HepG2 (cell line): ENCODE results near the gene TSEN54. TPM values are rescaled to one million over a fixed set of nuclear protein-coding genes. Genes with fewer than 3 reads are reported as not detected.

Experiments
- BRD4 ChIP-seq: sonication (generic); formaldehyde crosslinking; IDR thresholded peaks from 2 replicates; pipeline ENCODE4 v1.4.0; 2020; ENCODE audit warnings: missing genetic modification reagents
- CEBPG ChIP-seq: IDR thresholded peaks from 2 replicates; pipeline ENCODE4 v1.6.1; 2016
- CENPX ChIP-seq: sonication (generic); formaldehyde crosslinking; IDR thresholded peaks from 2 replicates; pipeline ENCODE4 v1.9.0; 2021; ENCODE audit warnings: mild to moderate bottlenecking, missing genetic modification reagents, moderate library complexity
- CREB3 ChIP-seq: sonication (generic); formaldehyde crosslinking; IDR thresholded peaks from 2 replicates; pipeline ENCODE4 v1.5.0; 2020; ENCODE audit warnings: missing genetic modification reagents
- CREM ChIP-seq, 2 experiments: sonication (generic) in 1 of 2; formaldehyde crosslinking in 1 of 2; IDR thresholded peaks; 2 replicates each; pipeline versions ENCODE4 v1.4.0 to v1.6.1; 2016 to 2020; ENCODE audit warnings: antibody characterized with exemption in 1 of 2, mild to moderate bottlenecking in 1 of 2, missing genetic modification reagents in 1 of 2
- ELF3 ChIP-seq: IDR thresholded peaks from 2 replicates; pipeline ENCODE4 v1.6.1; 2016; ENCODE audit warnings: missing genetic modification reagents, missing compliant biosample characterization
- FOXM1 ChIP-seq: sonication (generic); formaldehyde crosslinking; IDR thresholded peaks from 2 replicates; pipeline ENCODE4 v1.5.0; 2020; ENCODE audit warnings: missing genetic modification reagents
- HDAC2 ChIP-seq: sonication (generic); formaldehyde crosslinking; IDR thresholded peaks from 2 replicates; pipeline ENCODE4 v1.4.0; 2020; ENCODE audit warnings: missing genetic modification reagents
- KAT2B ChIP-seq: fragments of 150-350 bp; IDR thresholded peaks from 2 replicates; pipeline ENCODE4 v1.6.1; 2014; ENCODE audit warnings: low read depth, low read length, borderline replicate concordance
- KLF9 ChIP-seq: IDR thresholded peaks from 2 replicates; pipeline ENCODE4 v1.6.1; 2016; ENCODE audit warnings: low read depth
- NFATC3 ChIP-seq: sonication (generic); formaldehyde crosslinking; IDR thresholded peaks from 2 replicates; pipeline ENCODE4 v1.5.1; 2020; ENCODE audit warnings: mild to moderate bottlenecking, missing genetic modification reagents
- NFYB ChIP-seq: sonication (generic); formaldehyde crosslinking; IDR thresholded peaks from 2 replicates; pipeline ENCODE4 v1.4.0; 2020; ENCODE audit warnings: missing genetic modification reagents
- NONO ChIP-seq, 2 experiments: fragments of 450-650 bp in 1 of 2; sonication (generic) in 1 of 2; formaldehyde crosslinking in 1 of 2; IDR thresholded peaks in 1 of 2; conservative IDR thresholded peaks in 1 of 2; 2 replicates each; pipeline versions ENCODE4 v1.6.1 to v1.8.0; 2017 to 2022; ENCODE audit warnings: mild to moderate bottlenecking in 1 of 2, missing genetic modification reagents in 1 of 2, moderate library complexity in 1 of 2
- RBM22 ChIP-seq: fragments of 200-400 bp; formaldehyde crosslinking; optimal IDR thresholded peaks from 2 replicates; pipeline ENCODE3; 2017; ENCODE audit warnings: mild to moderate bottlenecking, low read length, moderate library complexity
- SNAI1 ChIP-seq: sonication (generic); formaldehyde crosslinking; IDR thresholded peaks from 2 replicates; pipeline ENCODE4 v1.5.0; 2020; ENCODE audit warnings: mild to moderate bottlenecking, missing genetic modification reagents, borderline replicate concordance
- SP140L ChIP-seq: sonication (generic); formaldehyde crosslinking; IDR thresholded peaks from 2 replicates; pipeline ENCODE4 v1.4.0; 2020; ENCODE audit warnings: missing genetic modification reagents, borderline replicate concordance
- TCF7 ChIP-seq: sonication (generic); IDR thresholded peaks from 2 replicates; pipeline ENCODE4 v1.6.1; 2016; ENCODE audit warnings: antibody characterized with exemption, low read depth
- XRCC5 ChIP-seq: fragments of 200-400 bp; formaldehyde crosslinking; optimal IDR thresholded peaks from 2 replicates; pipeline ENCODE3; 2017; ENCODE audit warnings: mild to moderate bottlenecking, low read length
- ZBTB20 ChIP-seq: sonication (generic); formaldehyde crosslinking; IDR thresholded peaks from 2 replicates; pipeline ENCODE4 v1.8.1; 2023; ENCODE audit warnings: missing genetic modification reagents, low read depth, mild to moderate bottlenecking, borderline replicate concordance
- ZBTB7A ChIP-seq: sonication (generic); formaldehyde crosslinking; IDR thresholded peaks from 2 replicates; pipeline ENCODE4 v1.8.0; 2022; ENCODE audit warnings: mild to moderate bottlenecking, missing genetic modification reagents
- ZC3H13 ChIP-seq: sonication (generic); formaldehyde crosslinking; IDR thresholded peaks from 2 replicates; pipeline ENCODE4 v1.8.1; 2023; ENCODE audit warnings: mild to moderate bottlenecking, missing genetic modification reagents, moderate library complexity
- ZFP41 ChIP-seq: sonication (generic); formaldehyde crosslinking; IDR thresholded peaks from 2 replicates; pipeline ENCODE4 v1.4.0; 2020; ENCODE audit warnings: mild to moderate bottlenecking, missing genetic modification reagents, borderline replicate concordance
- ZNF12 ChIP-seq: sonication (generic); formaldehyde crosslinking; IDR thresholded peaks from 2 replicates; pipeline ENCODE4 v1.5.0; 2020; ENCODE audit warnings: missing genetic modification reagents
- ZNF20 ChIP-seq: sonication (generic); formaldehyde crosslinking; IDR thresholded peaks from 2 replicates; pipeline ENCODE4 v1.4.0; 2020; ENCODE audit warnings: mild to moderate bottlenecking, moderate library complexity, missing genetic modification reagents
- ZNF234 ChIP-seq: sonication (generic); formaldehyde crosslinking; conservative IDR thresholded peaks from 2 replicates; pipeline ENCODE4 v1.5.1; 2020; ENCODE audit warnings: mild to moderate bottlenecking, missing genetic modification reagents
- ZNF256 ChIP-seq: sonication (generic); formaldehyde crosslinking; conservative IDR thresholded peaks from 2 replicates; pipeline ENCODE4 v1.4.0; 2020; ENCODE audit warnings: missing genetic modification reagents
- ZNF33B ChIP-seq: sonication (generic); formaldehyde crosslinking; IDR thresholded peaks from 2 replicates; pipeline ENCODE4 v1.5.1; 2020; ENCODE audit warnings: mild to moderate bottlenecking, missing genetic modification reagents
- ZNF34 ChIP-seq: sonication (generic); formaldehyde crosslinking; IDR thresholded peaks from 2 replicates; pipeline ENCODE4 v1.4.0; 2020; ENCODE audit warnings: mild to moderate bottlenecking, missing genetic modification reagents, borderline replicate concordance
- ZNF563 ChIP-seq: sonication (generic); formaldehyde crosslinking; IDR thresholded peaks from 2 replicates; pipeline ENCODE4 v1.8.0; 2022; ENCODE audit warnings: mild to moderate bottlenecking, moderate library complexity, missing genetic modification reagents
- polyA plus RNA-seq, 8 experiments: library from polyadenylated mRNA; depleted of rRNA in 3 of 8; stranded (reverse) in 7 of 8; unstranded in 1 of 8; fragments of >200 nt; fragmentation: Illumina TruSeq in 4 of 8; extraction: Trizol in 4 of 8; gene quantifications; 2 replicates each; pipeline versions ENCODE4 v1.2.1 to v1.2.3, GENCODE V29; 2011 to 2016; ENCODE audit warnings: low read depth in 4 of 8, missing spikeins in 1 of 8, mixed read lengths in 1 of 8; ENCODE audit not compliant: insufficient read depth in 1 of 8
- total RNA-seq, 5 experiments: library from RNA; depleted of rRNA; stranded (reverse); fragments of >200 nt; fragmentation: Illumina TruSeq; extraction: Trizol; gene quantifications; 2 replicates each; pipeline ENCODE4 v1.2.3, GENCODE V29; 2016; ENCODE audit warnings: low read depth in 1 of 5
- TF ChIP-seq, protein P1 (sequence below): sonication (generic); formaldehyde crosslinking; IDR thresholded peaks from 2 replicates; pipeline ENCODE4 v1.4.0; 2020; ENCODE audit warnings: missing genetic modification reagents

The TSEN54 gene
- total and polyA plus RNA-seq, 2 of the 13 experiments (the other 11 are each of a cell fraction or from before 2014, with no cell fraction given) = 62.9 to 63.3 TPM

DNA sequence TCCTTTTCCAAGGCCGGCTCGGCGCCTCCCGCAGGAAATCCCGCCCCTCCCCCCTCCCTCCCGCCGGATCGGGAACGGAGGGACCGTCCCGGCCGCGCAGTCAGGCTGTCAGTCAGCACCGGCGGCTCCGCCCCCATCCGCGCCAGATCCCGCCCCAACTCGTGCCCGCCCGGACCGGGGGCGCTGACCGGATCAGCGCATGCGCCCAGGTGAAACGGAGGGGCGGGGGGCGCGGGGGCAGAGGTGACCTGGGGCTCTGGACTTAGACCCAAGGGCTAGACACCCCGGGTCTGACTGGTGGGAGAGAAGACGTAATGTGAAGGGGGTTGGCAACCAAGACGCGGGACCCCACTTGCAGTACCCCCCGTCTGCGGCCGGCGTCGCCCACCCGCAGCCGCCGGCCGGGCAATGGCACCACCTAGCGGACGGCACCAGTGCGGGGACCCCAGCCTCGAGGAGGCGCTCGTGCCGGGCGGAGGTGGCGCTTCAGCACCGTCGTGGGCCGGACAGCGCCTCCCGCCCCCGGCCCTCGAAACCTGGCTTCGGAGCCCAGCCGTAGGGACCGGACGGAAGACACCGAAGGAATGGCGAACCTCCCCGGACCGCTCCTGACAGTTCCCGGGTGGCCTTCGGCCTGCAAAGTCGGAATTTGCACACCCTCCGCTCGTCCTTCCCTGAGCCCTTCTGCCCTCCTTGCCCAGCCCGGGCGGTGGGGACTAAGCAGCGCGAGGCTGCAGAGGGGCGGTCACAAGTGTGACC lies 653 bp upstream of the TSEN54 start, which contains the start of gene CASKIN2 (continued):
- TF ChIP-seq CENPX (CRISPR knock-in tag) (no peak; the same call in 1 of the 2 replicates), ZBTB20 (CRISPR knock-in tag) (peak; percentile 84; the same call in 1 of the 2 replicates), ZC3H13 (CRISPR knock-in tag) (peak; percentile 73), ZNF563 (peak; percentile 99), FOXM1 (0 out of 2 replicates have a peak, but pooled peaks have one; percentile 73), ZNF33B (peak; percentile 98), KLF9 (CRISPR knock-in tag) (no peak), SP140L (CRISPR knock-in tag) (peak; percentile 78; the same call in 1 of the 2 replicates), KAT2B (no peak), CREB3 (CRISPR knock-in tag) (no peak), SNAI1 (peak; percentile 99), RBM22 (no peak), ZNF12 (peak; percentile 84; the same call in 1 of the 2 replicates), HDAC2 (CRISPR knock-in tag) (peak; percentile 89), ZNF34 (CRISPR knock-in tag) (peak; percentile 94), ELF3 (CRISPR knock-in tag) (0 out of 2 replicates have a peak, but pooled peaks have one; percentile 8), ZBTB7A (CRISPR knock-in tag) (peak; percentile 96), NFYB (CRISPR knock-in tag) (peak; percentile 69), CEBPG (CRISPR knock-in tag) (no peak), XRCC5 (peak; percentile 96), CREM (IDR thresholded peaks at IDR 0.05) (no peak), CREM (CRISPR knock-in tag; IDR thresholded peaks at IDR 0.05) (peak; percentile 39; the same call in 1 of the 2 replicates), ZNF234 (peak; percentile 99), BRD4 (no peak), ZNF256 (no peak; the same call in 1 of the 2 replicates), ZFP41 (peak; percentile 87; the same call in 1 of the 2 replicates), TCF7 (no peak), ZNF20 (peak; percentile 94), NFATC3 (CRISPR knock-in tag) (peak; percentile 97), NONO (IDR thresholded peaks at IDR 0.05) (no peak), NONO (CRISPR knock-in tag; conservative IDR thresholded peaks at IDR 0.05) (peak; percentile 90)
- TF ChIP-seq, protein P1, sequence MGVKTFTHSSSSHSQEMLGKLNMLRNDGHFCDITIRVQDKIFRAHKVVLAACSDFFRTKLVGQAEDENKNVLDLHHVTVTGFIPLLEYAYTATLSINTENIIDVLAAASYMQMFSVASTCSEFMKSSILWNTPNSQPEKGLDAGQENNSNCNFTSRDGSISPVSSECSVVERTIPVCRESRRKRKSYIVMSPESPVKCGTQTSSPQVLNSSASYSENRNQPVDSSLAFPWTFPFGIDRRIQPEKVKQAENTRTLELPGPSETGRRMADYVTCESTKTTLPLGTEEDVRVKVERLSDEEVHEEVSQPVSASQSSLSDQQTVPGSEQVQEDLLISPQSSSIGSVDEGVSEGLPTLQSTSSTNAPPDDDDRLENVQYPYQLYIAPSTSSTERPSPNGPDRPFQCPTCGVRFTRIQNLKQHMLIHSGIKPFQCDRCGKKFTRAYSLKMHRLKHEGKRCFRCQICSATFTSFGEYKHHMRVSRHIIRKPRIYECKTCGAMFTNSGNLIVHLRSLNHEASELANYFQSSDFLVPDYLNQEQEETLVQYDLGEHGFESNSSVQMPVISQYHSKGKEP (CRISPR knock-in tag) = peak; percentile 95; the same call in 1 of the 2 replicates
